GM21717 (cell line): ENCODE results near the gene SLC33A1.

Experiments used
- ATAC-seq: cut with Tn5 transposase; IDR thresholded peaks from one replicate; pipeline ENCODE4 v1.9.1; 2021; ENCODE audit warnings: mild to moderate bottlenecking, moderate library complexity; ENCODE audit not compliant: unreplicated experiment

SLC33A1 gene

GRCh38 chr3:155792532-155792931 lies 61.7 kb downstream of the SLC33A1 start:
- ATAC-seq = no peak

GRCh38 chr3:155791190-155791589 lies 63.0 kb downstream of the SLC33A1 start:
- no peak for ATAC-seq

GRCh38 chr3:155790272-155790925 lies 63.8 kb downstream of the SLC33A1 start:
- no peak for ATAC-seq

- ATAC-seq = no peak
Observed at GRCh38 chr3:155785662-155786295, 68.4 kb downstream of the SLC33A1 start.

- no peak for ATAC-seq
Observed at GRCh38 chr3:155782390-155782953, 71.8 kb downstream of the SLC33A1 start.

GRCh38 chr3:155780291-155780690 lies 73.9 kb downstream of the SLC33A1 start:
- no peak for ATAC-seq

GRCh38 chr3:155778462-155778861 lies 75.8 kb downstream of the SLC33A1 start:
- no peak for ATAC-seq

GRCh38 chr3:155772801-155773200 lies 81.4 kb downstream of the SLC33A1 start:
- no peak for ATAC-seq

- no peak for ATAC-seq
Observed at GRCh38 chr3:155771126-155771525, 83.1 kb downstream of the SLC33A1 start.
